ENCODE results near the gene NUP62. TPM values are rescaled to one million over a fixed set of nuclear protein-coding genes. Genes with fewer than 3 reads are reported as not detected.

Gene NUP62
- total RNA-seq, 1 experiment from 2014 or later, result 109 TPM

GRCh38 chr19:49889687-49890348 is 39.5 kb downstream of the NUP62 start:
- Histone ChIP-seq H3K4me3 (ENCODE audit: insufficient read depth, low read depth, low read length) (peak overlapping the region; percentile 53), H3K36me3 (replicated peaks; ENCODE audit: control insufficient read depth, insufficient read depth, low read length) (peaks cover 2% of the 10 kb centered on the region), H3K27me3 (ENCODE audit: control insufficient read depth, insufficient read depth, low read length) (peaks cover 2% of the 10 kb centered on the region; the same call in 1 of the 2 replicates)
- DNase-seq, result peak; percentile 93

GRCh38 chr19:49889038-49889686 is 40.1 kb downstream of the NUP62 start:
- Histone ChIP-seq H3K27me3 (ENCODE audit: control insufficient read depth, insufficient read depth, low read length) (peaks cover 2% of the 10 kb centered on the region; the same call in 1 of the 2 replicates), H3K36me3 (replicated peaks; ENCODE audit: control insufficient read depth, insufficient read depth, low read length) (peaks cover 8% of the 10 kb centered on the region), H3K4me3 (ENCODE audit: insufficient read depth, low read depth, low read length) (no peak overlapping the region)
- DNase-seq, result no peak

- Histone ChIP-seq H3K36me3 (replicated peaks; ENCODE audit: control insufficient read depth, insufficient read depth, low read length) (peaks cover 11% of the 10 kb centered on the region), H3K4me3 (ENCODE audit: insufficient read depth, low read depth, low read length) (no peak overlapping the region), H3K27me3 (ENCODE audit: control insufficient read depth, insufficient read depth, low read length) (peaks cover 2% of the 10 kb centered on the region; the same call in 1 of the 2 replicates)
- DNase-seq, result no peak
Observed at GRCh38 chr19:49888510-49888824, 40.8 kb downstream of the NUP62 start.

GRCh38 chr19:49887665-49888509 is 41.4 kb downstream of the NUP62 start:
- H3K36me3 ChIP-seq (replicated peaks; ENCODE audit: control insufficient read depth, insufficient read depth, low read length), result peaks cover 17% of the 10 kb centered on the region
- DNase-seq, result no peak
- peaks cover 2% of the 10 kb centered on the region; the same call in 1 of the 2 replicates for H3K27me3 ChIP-seq (ENCODE audit: control insufficient read depth, insufficient read depth, low read length)
- H3K4me3 ChIP-seq (ENCODE audit: insufficient read depth, low read depth, low read length), result no peak overlapping the region

GRCh38 chr19:49887037-49887664 is 42.2 kb downstream of the NUP62 start:
- DNase-seq, result no peak
- H3K4me3 ChIP-seq (ENCODE audit: insufficient read depth, low read depth, low read length), result no peak overlapping the region

GRCh38 chr19:49884760-49885159 is 44.5 kb downstream of the NUP62 start:
- H3K4me3 ChIP-seq (ENCODE audit: insufficient read depth, low read depth, low read length), result no peak overlapping the region
- H3K27me3 ChIP-seq (ENCODE audit: control insufficient read depth, insufficient read depth, low read length), result peaks cover 2% of the 10 kb centered on the region; the same call in 1 of the 2 replicates
- no peak for DNase-seq
- H3K36me3 ChIP-seq (replicated peaks; ENCODE audit: control insufficient read depth, insufficient read depth, low read length), result peaks cover 37% of the 10 kb centered on the region

More at GRCh38 chr19:49887037-49887664, 42.2 kb downstream of the NUP62 start:
- peaks cover 2% of the 10 kb centered on the region; the same call in 1 of the 2 replicates for H3K27me3 ChIP-seq (ENCODE audit: control insufficient read depth, insufficient read depth, low read length)
- H3K36me3 ChIP-seq (replicated peaks; ENCODE audit: control insufficient read depth, insufficient read depth, low read length), result peaks cover 22% of the 10 kb centered on the region

- peaks cover 43% of the 10 kb centered on the region for H3K36me3 ChIP-seq (replicated peaks; ENCODE audit: control insufficient read depth, insufficient read depth, low read length)
- H3K27me3 ChIP-seq (ENCODE audit: control insufficient read depth, insufficient read depth, low read length), result no peaks in the 10 kb centered on the region
- H3K4me3 ChIP-seq (ENCODE audit: insufficient read depth, low read depth, low read length), result no peak overlapping the region
- DNase-seq, result no peak
Observed at GRCh38 chr19:49884109-49884508, 45.2 kb downstream of the NUP62 start.

GRCh38 chr19:49883094-49883493 is 46.2 kb downstream of the NUP62 start:
- no peak for DNase-seq
- Histone ChIP-seq H3K36me3 (replicated peaks; ENCODE audit: control insufficient read depth, insufficient read depth, low read length) (peaks cover 45% of the 10 kb centered on the region), H3K4me3 (ENCODE audit: insufficient read depth, low read depth, low read length) (no peak overlapping the region), H3K27me3 (ENCODE audit: control insufficient read depth, insufficient read depth, low read length) (no peaks in the 10 kb centered on the region)

- peak; percentile 36 for DNase-seq
- peaks cover 45% of the 10 kb centered on the region for H3K36me3 ChIP-seq (replicated peaks; ENCODE audit: control insufficient read depth, insufficient read depth, low read length)
- H3K4me3 ChIP-seq (ENCODE audit: insufficient read depth, low read depth, low read length), result no peak overlapping the region
- no peaks in the 10 kb centered on the region for H3K27me3 ChIP-seq (ENCODE audit: control insufficient read depth, insufficient read depth, low read length)
Observed at GRCh38 chr19:49882643-49883042, 46.7 kb downstream of the NUP62 start.

- Histone ChIP-seq H3K27me3 (ENCODE audit: control insufficient read depth, insufficient read depth, low read length) (no peaks in the 10 kb centered on the region), H3K36me3 (replicated peaks; ENCODE audit: control insufficient read depth, insufficient read depth, low read length) (peaks cover 45% of the 10 kb centered on the region), H3K4me3 (ENCODE audit: insufficient read depth, low read depth, low read length) (no peak overlapping the region)
- DNase-seq, result peak; percentile 97
Observed at GRCh38 chr19:49881672-49882394, 47.5 kb downstream of the NUP62 start.

- Histone ChIP-seq H3K4me3 (ENCODE audit: insufficient read depth, low read depth, low read length) (no peak overlapping the region), H3K27me3 (ENCODE audit: control insufficient read depth, insufficient read depth, low read length) (no peaks in the 10 kb centered on the region), H3K36me3 (replicated peaks; ENCODE audit: control insufficient read depth, insufficient read depth, low read length) (peaks cover 44% of the 10 kb centered on the region)
- peak; percentile 60 for DNase-seq
Observed at GRCh38 chr19:49881186-49881585, 48.1 kb downstream of the NUP62 start.

GRCh38 chr19:49880162-49880869 is 49.0 kb downstream of the NUP62 start:
- Histone ChIP-seq H3K27me3 (ENCODE audit: control insufficient read depth, insufficient read depth, low read length) (no peaks in the 10 kb centered on the region), H3K4me3 (ENCODE audit: insufficient read depth, low read depth, low read length) (no peak overlapping the region), H3K36me3 (replicated peaks; ENCODE audit: control insufficient read depth, insufficient read depth, low read length) (peaks cover 44% of the 10 kb centered on the region)
- DNase-seq, result no peak

- peaks cover 40% of the 10 kb centered on the region for H3K36me3 ChIP-seq (replicated peaks; ENCODE audit: control insufficient read depth, insufficient read depth, low read length)
- no peak overlapping the region for H3K4me3 ChIP-seq (ENCODE audit: insufficient read depth, low read depth, low read length)
- no peaks in the 10 kb centered on the region for H3K27me3 ChIP-seq (ENCODE audit: control insufficient read depth, insufficient read depth, low read length)
Observed at GRCh38 chr19:49879243-49879963, 49.9 kb downstream of the NUP62 start.

More at GRCh38 chr19:49879243-49879963, 49.9 kb downstream of the NUP62 start:
- no peak for DNase-seq

Data from H7 (cell line).